HG02763 (cell line): ENCODE data around the gene TUG1.

Experiments used
- ATAC-seq: cut with Tn5 transposase; IDR thresholded peaks from one replicate; pipeline ENCODE4 v1.9.1; 2021; ENCODE audit warnings: mild to moderate bottlenecking, moderate library complexity; ENCODE audit not compliant: unreplicated experiment

TUG1 gene

DNA sequence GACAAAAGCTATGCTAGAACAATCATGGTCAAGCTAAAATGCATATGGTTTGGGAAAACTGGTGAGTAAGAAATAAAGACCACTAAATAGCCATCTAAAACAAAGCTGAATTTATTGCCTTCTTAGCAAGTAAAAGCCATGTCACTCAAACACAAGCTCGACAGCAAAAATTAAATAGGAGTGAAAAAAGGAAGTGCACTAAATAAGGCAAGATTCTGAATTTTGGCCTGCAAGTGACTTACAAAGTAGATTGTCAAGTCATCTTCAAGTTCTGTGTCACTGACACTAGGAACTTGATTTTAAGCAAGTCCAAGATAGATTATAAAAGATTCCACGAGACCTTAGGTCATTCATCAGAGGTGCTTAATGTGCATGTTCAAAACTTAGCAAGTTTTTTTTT lies 27.4 kb downstream of the TUG1 start:
- ATAC-seq, result no peak

DNA sequence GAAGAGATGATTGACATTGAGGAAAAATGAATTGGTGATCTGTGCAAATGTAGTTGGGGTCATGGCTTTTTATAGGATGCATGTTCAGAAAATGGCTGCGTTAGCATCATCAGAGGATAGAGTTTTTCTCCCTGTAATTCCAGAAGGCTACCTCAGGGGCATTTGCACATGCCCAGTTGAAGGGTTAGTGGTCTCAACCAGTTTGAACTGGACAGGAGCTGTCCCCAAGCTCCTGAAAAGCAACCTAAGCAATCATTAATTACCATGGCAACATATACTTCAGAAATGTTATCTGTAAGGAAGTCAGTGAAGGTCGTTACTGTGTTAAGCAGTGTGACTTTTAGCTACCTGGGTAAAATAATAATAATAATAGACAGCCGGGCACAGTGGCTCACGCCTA lies 29.3 kb downstream of the TUG1 start:
- ATAC-seq, result no peak

DNA sequence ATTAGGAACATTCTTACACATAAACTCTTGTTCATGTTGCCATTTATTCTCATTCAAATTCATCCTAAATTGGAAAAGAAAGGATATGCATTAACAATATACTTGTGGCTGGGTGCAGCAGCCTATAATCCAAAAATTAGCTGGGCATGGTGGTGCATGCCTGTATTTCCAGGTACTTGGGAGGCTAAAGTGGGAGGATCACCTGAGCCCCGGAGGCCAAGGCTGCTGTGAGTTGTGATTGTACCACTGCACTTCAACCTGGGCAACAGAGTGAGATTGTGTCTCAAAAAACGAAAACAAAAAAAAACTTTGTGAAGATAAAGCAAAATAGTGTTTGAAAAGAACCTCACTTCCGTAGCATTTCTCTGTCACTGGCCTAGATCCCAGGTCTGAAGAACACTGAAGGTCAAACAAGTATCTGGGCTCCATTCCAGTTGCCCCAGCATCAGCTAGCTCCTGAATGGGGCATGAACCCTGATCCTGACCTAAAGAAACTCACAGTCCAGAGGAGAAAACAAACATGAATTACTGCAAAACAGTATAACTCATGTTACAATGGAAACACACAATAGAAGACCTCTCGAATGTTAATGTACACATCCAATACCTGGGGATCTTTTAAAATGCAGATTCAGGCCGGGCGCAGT lies 32.2 kb downstream of the TUG1 start:
- no peak for ATAC-seq

DNA sequence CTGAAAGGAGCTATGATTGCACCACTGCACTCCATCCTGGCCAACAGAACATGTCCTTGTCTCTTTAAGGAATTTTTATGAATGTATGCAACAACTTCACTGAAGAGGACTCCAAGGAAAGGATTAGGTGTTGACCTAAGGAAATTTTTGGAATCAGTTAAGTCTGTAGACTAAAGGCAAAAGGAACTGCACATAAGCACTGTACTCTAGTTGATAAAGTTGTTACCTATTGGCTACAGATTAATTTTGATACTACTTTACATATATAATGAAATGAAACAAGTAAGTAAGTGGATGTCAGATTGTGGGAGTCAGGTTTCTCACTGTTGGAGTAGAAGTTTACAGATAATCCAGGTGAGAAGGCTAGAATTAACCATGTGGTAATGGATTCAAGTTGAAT lies 36.5 kb downstream of the TUG1 start:
- ATAC-seq, result no peak

DNA sequence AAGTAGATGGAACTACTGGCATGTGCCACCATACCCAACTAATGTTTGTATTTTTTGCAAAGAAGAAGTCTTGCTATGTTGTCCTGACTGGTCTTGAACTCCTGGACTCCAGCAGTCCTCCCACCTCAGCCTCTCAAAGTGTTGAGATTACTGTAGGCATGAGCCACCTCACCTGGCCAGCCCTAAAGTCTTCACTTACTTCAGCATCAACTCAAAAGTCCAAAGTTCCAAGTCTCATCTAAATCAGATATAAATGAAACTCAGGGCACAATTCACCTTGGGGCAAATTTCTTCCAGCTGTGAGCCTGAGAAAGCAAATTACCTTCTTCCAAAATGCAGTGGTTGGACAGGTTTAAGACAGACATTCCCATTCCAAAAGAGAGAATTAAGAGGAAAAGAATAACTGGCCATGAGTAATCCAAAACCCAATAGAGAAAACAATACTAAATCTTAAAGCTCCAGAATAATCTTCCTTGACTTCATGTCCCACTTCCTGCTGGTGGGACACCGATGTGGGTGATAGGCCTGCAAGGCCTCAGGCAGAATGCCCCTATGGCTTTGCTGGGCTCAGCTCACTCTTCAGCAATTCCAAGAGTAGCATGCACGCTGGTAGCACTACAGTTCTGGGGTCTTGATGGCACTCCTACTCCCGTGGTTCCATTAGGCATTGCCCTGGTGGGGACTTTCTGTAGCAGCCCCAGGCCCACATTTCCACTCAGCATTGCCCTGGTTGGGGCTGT lies 50.3 kb downstream of the TUG1 start:
- ATAC-seq, result no peak

DNA sequence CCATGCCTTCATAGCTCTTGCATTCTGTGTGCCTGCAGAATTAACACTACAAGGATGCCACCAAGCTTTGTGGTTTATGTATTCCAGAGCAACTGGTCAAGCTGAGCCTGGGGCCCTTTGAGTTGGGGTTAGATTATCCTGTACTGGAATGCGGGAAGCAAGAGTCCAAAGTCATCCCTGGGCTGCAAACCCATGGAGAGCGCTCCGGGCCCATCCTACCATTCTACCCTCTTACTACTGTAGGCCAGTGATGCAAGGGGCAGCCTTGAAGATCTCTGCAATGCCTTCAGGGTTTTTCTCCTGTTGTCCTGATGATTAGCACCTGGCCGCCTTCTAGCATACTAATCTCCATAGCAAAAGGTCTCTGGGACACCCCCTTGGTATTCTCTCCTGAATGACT lies 51.3 kb downstream of the TUG1 start:
- ATAC-seq, result no peak

DNA sequence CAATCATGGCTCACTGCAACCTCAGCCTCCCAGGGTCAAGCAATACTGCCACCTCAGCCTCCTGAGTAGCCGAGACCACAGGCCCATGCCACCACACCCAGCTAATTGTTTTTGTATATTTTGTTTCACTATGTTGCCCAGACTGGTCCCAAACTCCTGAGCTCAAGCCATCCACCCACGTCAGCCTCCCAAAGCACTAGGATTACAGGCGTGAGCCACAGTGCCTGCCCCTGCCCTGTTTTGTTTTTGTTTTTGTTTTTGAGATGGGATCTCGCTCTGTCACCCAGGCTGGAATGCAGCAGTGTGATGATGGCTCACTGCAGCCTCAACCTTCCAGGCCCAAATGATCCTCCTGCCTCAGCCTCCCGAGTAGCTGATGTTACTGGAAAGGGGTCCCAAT lies 53.5 kb downstream of the TUG1 start:
- ATAC-seq, result no peak
